Neural progenitor cell (in vitro differentiated cells): ENCODE data around the gene CAND2. TPM values are rescaled to one million over a fixed set of nuclear protein-coding genes. Genes with fewer than 3 reads are reported as not detected.
A peak's percentile ranks its signal among the peaks of the same experiment; 100 is the strongest.

Source experiments
- DNase-seq: peaks from one replicate; pipeline ENCODE4 v3.0.0-alpha.2; 2016; ENCODE audit warnings: low spot score
- H2AFZ ChIP-seq: fragments of 200-600 bp; sonication (generic); replicated peaks from 2 replicates; pipeline ENCODE4 v1.6.1; 2016; ENCODE audit warnings: antibody characterized with exemption
- H3F3A ChIP-seq: fragments of 200-600 bp; sonication (generic); 2 replicates; pipeline ENCODE4 v1.6.1; 2016; ENCODE audit warnings: antibody characterized with exemption, low read depth
- H3K27ac ChIP-seq: fragments of 200-600 bp; sonication (generic); 2 replicates; pipeline ENCODE4 v1.5.1; 2016; ENCODE audit warnings: mild to moderate bottlenecking
- H3K27me3 ChIP-seq: fragments of 200-600 bp; sonication (generic); 2 replicates; pipeline ENCODE4 v1.6.1; 2016; ENCODE audit warnings: mild to moderate bottlenecking, moderate library complexity
- H3K36me3 ChIP-seq: fragments of 200-600 bp; sonication (generic); 2 replicates; pipeline ENCODE4 v1.5.1; 2016
- H3K4me1 ChIP-seq: fragments of 200-600 bp; sonication (generic); 2 replicates; pipeline ENCODE4 v1.6.1; 2016; ENCODE audit warnings: mixed run types
- H3K4me2 ChIP-seq: fragments of 200-600 bp; sonication (generic); 2 replicates; pipeline ENCODE4 v1.6.1; 2016
- H3K4me3 ChIP-seq: fragments of 200-600 bp; sonication (generic); 2 replicates; pipeline ENCODE4 v1.5.1; 2016
- H3K79me2 ChIP-seq: fragments of 200-600 bp; sonication (generic); 2 replicates; pipeline ENCODE4 v1.6.1; 2016; ENCODE audit warnings: low read depth
- H3K9ac ChIP-seq: fragments of 200-600 bp; sonication (generic); 2 replicates; pipeline ENCODE4 v1.6.1; 2016
- H3K9me3 ChIP-seq: fragments of 200-600 bp; sonication (generic); 2 replicates; pipeline ENCODE4 v1.5.1; 2016; ENCODE audit warnings: low read depth
- H4K20me1 ChIP-seq: fragments of 200-600 bp; sonication (generic); 2 replicates; pipeline ENCODE4 v1.6.1; 2016; ENCODE audit warnings: low read depth
- H3K27ac Mint-ChIP-seq: 3 replicates; pipeline ENCODE4 v1.8.0; 2021; ENCODE audit warnings: mixed read lengths
- H3K27me3 Mint-ChIP-seq: 2 replicates; pipeline ENCODE4 v1.8.0; 2022; ENCODE audit warnings: low read depth, mild to moderate bottlenecking, inconsistent platforms, moderate library complexity, mixed read lengths; ENCODE audit not compliant: insufficient read depth
- H3K36me3 Mint-ChIP-seq: 3 replicates; pipeline ENCODE4 v1.8.0; 2021; ENCODE audit warnings: mixed read lengths
- H3K4me1 Mint-ChIP-seq: 3 replicates; pipeline ENCODE4 v1.8.0; 2021; ENCODE audit warnings: mixed read lengths
- H3K4me3 Mint-ChIP-seq: 3 replicates; pipeline ENCODE4 v1.8.0; 2021; ENCODE audit warnings: mild to moderate bottlenecking, moderate library complexity, mixed read lengths
- H3K9me3 Mint-ChIP-seq: 3 replicates; pipeline ENCODE4 v1.8.0; 2020; ENCODE audit warnings: mixed read lengths
- EZH2 ChIP-seq: fragments of 200-600 bp; sonication (generic); IDR thresholded peaks from 2 replicates; pipeline ENCODE4 v1.6.1; 2017; ENCODE audit warnings: antibody characterized with exemption, mild to moderate bottlenecking, moderate library complexity
- EZH2phosphoT487 ChIP-seq: fragments of 200-600 bp; sonication (generic); IDR thresholded peaks from 2 replicates; pipeline ENCODE4 v1.6.1; 2017; ENCODE audit warnings: antibody characterized with exemption
- total RNA-seq: library from RNA; depleted of rRNA; stranded (reverse); fragments of >200 nt; gene quantifications from 2 replicates; pipeline ENCODE4 v1.2.3, GENCODE V29; 2015; ENCODE audit warnings: low replicate concordance
- TF ChIP-seq, protein P1 (sequence below): fragments of 200-600 bp; sonication (generic); IDR thresholded peaks from 2 replicates; pipeline ENCODE4 v1.5.1; 2017; ENCODE audit warnings: antibody characterized with exemption, mild to moderate bottlenecking

The CAND2 gene
- total RNA-seq, 1 donor from 2014 or later: 2.4 TPM

DNA sequence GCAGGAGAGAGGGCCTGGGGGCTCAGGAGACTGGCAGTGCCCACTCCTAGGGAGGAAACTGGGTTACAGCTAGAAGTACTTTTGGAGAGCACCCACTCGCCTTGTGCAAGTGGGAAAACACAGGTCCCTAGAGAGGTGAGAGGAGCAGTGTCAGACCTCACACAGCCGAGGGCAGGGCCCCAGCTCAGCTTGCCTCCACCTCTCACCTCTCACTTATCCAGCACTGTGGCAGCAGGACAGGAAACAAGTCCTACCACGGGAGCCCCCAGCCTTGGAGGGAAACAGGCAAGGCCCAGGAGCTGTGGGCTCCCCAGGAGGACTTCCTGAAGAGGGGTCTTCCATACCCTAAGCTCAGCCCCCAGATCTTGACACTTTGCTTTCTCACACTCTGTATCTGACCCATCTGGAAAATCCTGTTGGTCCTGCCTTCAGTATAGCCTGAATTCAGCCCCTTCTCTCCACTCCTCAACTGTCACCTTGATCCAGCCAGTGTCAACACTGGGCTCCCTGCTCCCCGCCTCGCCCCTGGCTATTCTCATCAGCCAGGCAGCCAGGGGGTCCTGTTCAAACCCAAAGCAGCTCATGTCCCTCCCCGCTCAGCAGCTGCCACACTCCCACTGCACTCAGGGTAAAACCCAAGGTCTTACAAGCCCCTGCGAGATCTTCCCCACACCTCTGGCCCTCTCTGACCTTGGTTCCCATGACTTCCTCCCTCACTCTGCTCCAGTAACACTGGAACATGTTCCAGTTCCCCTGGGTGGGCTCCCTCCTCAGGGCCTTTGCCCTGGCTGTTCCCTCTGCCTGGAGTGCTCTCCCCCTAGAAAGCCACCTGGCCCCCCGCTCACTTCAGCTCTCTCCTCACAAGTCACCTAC lies 36.6 kb upstream of the CAND2 start:
- TF ChIP-seq, protein P1, sequence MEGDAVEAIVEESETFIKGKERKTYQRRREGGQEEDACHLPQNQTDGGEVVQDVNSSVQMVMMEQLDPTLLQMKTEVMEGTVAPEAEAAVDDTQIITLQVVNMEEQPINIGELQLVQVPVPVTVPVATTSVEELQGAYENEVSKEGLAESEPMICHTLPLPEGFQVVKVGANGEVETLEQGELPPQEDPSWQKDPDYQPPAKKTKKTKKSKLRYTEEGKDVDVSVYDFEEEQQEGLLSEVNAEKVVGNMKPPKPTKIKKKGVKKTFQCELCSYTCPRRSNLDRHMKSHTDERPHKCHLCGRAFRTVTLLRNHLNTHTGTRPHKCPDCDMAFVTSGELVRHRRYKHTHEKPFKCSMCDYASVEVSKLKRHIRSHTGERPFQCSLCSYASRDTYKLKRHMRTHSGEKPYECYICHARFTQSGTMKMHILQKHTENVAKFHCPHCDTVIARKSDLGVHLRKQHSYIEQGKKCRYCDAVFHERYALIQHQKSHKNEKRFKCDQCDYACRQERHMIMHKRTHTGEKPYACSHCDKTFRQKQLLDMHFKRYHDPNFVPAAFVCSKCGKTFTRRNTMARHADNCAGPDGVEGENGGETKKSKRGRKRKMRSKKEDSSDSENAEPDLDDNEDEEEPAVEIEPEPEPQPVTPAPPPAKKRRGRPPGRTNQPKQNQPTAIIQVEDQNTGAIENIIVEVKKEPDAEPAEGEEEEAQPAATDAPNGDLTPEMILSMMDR: no peak
- TF ChIP-seq EZH2phosphoT487 (no peak), EZH2 (no peak)

DNA sequence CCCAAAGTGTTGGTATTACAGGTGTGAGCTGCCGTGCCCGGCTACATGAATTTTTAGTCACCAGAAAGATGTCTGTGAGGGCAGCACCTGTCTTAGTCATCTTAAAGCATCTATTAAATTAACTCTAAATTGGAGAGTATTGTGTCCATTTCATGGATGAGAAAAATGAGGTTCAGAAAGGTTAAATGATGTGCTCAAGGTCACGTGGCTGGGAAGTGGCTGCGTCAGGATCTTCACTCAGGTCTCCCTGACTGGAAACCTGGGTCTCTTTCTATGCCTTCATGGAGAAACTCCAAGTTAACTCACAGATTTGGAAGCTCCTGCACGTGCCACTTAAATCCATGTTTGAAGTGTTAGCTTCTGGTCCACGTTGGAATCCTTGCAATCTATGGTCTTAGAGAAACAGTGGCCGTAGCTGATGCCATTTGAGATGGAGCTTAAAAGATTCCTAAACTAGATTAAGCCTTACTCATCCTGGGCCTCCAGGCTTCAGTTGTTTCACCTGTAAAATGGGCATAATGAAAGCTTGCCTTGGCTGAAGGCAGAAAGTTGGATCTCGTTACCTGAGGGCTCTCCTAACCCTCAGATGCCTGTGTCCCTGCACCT lies 32.2 kb upstream of the CAND2 start:
- Histone ChIP-seq H3K27ac (no peak overlapping the region), H3K27me3 (no peaks in the 10 kb centered on the region), H3K9me3 (no peaks in the 10 kb centered on the region), H3K9ac (no peak overlapping the region), H3K4me3 (no peak overlapping the region), H3K79me2 (no peaks in the 10 kb centered on the region), H2AFZ (no peak overlapping the region), H4K20me1 (no peaks in the 10 kb centered on the region), H3K4me2 (no peak overlapping the region), H3K36me3 (no peaks in the 10 kb centered on the region), H3F3A (no peaks in the 10 kb centered on the region), H3K4me1 (no peaks in the 10 kb centered on the region)
- Mint-ChIP-seq H3K4me1 (peaks cover 12% of the 10 kb centered on the region), H3K9me3 (no peaks in the 10 kb centered on the region), H3K27me3 (peaks cover 5% of the 10 kb centered on the region), H3K4me3 (no peak overlapping the region), H3K36me3 (no peaks in the 10 kb centered on the region), H3K27ac (no peak overlapping the region)
- DNase-seq: no peak
- TF ChIP-seq, protein P1: no peak
- TF ChIP-seq EZH2 (no peak), EZH2phosphoT487 (no peak)

More for the DNA sequence above, 36.6 kb upstream of the CAND2 start:
- peaks cover 5% of the 10 kb centered on the region for H3K27me3 Mint-ChIP-seq
- Histone ChIP-seq H3K27me3 (no peaks in the 10 kb centered on the region), H3K9ac (no peak overlapping the region), H2AFZ (no peak overlapping the region), H3K27ac (no peak overlapping the region), H3K36me3 (no peaks in the 10 kb centered on the region), H3F3A (no peaks in the 10 kb centered on the region), H3K79me2 (no peaks in the 10 kb centered on the region), H4K20me1 (no peaks in the 10 kb centered on the region), H3K9me3 (no peaks in the 10 kb centered on the region), H3K4me2 (no peak overlapping the region), H3K4me1 (peaks cover 4% of the 10 kb centered on the region), H3K4me3 (no peak overlapping the region)
- peaks cover 15% of the 10 kb centered on the region for H3K4me1 Mint-ChIP-seq
- H3K9me3 Mint-ChIP-seq: no peaks in the 10 kb centered on the region
- peak overlapping the region; percentile 34 for H3K4me3 Mint-ChIP-seq
- DNase-seq: no peak
- no peaks in the 10 kb centered on the region for H3K36me3 Mint-ChIP-seq
- H3K27ac Mint-ChIP-seq: no peak overlapping the region

DNA sequence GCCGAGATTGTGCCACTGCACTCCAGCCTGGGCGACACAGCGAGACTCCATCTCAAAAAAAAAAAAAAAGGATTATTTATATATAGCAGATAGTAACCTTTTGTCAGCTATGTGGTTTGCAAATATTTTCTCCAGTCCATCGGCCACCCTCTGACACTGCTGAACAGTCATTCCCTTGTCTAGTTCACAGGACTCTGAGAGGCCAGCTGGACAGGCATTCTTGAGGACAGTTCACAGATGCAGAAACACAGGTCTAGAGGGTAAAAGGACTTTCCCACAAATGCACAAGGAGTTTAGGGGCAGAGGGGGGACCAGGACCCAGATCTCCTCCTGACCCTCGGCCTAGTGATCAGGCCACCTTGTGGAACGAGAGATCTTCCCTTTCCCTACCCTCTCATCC lies 29.9 kb upstream of the CAND2 start:
- H3K9me3 Mint-ChIP-seq: no peaks in the 10 kb centered on the region
- no peak overlapping the region for H3K9ac ChIP-seq
- H3K4me1 ChIP-seq: no peaks in the 10 kb centered on the region
- peaks cover 8% of the 10 kb centered on the region for H3K27me3 Mint-ChIP-seq
- no peaks in the 10 kb centered on the region for H3K36me3 ChIP-seq
- TF ChIP-seq EZH2phosphoT487 (no peak), EZH2 (no peak)
- TF ChIP-seq, protein P1: no peak
- H2AFZ ChIP-seq: no peak overlapping the region
- H3K36me3 Mint-ChIP-seq: no peaks in the 10 kb centered on the region
- no peaks in the 10 kb centered on the region for H3K79me2 ChIP-seq
- no peak overlapping the region for H3K27ac ChIP-seq
- H3K4me1 Mint-ChIP-seq: peaks cover 4% of the 10 kb centered on the region
- no peak for DNase-seq
- no peaks in the 10 kb centered on the region for H4K20me1 ChIP-seq
- no peaks in the 10 kb centered on the region for H3K27me3 ChIP-seq
- H3K27ac Mint-ChIP-seq: no peak overlapping the region
- H3F3A ChIP-seq: no peaks in the 10 kb centered on the region
- H3K4me2 ChIP-seq: no peak overlapping the region
- H3K4me3 ChIP-seq: no peak overlapping the region
- H3K9me3 ChIP-seq: no peaks in the 10 kb centered on the region
- H3K4me3 Mint-ChIP-seq: no peak overlapping the region
